H1 (cell line): ENCODE results near the gene PRKCA. TPM values are rescaled to one million over a fixed set of nuclear protein-coding genes. Genes with fewer than 3 reads are reported as not detected.

Source experiments
- CTCF ChIA-PET: fragments of 300-600 bp; sonication (Branson Sonifier 250); formaldehyde crosslinking; loops from one replicate; lab custom pipeline; 2021; ENCODE audit not compliant: partially characterized antibody; lab: Charles Lee
- POLR2A ChIA-PET: fragments of 300-600 bp; sonication (Branson Sonifier 250); formaldehyde crosslinking; loops from one replicate; lab custom pipeline; 2021; ENCODE audit warnings: inconsistent platforms; ENCODE audit not compliant: partially characterized antibody; lab: Charles Lee
- DNase-seq, 2 experiments: peaks; one replicate each; pipeline versions ENCODE4 v3.0.0 to v3.0.0-alpha.2; 2010 to 2022; ENCODE audit warnings: low spot score in 2 of 2, low read depth in 1 of 2, mixed read lengths in 1 of 2
- FAIRE-seq: peaks from 2 replicates; lab custom pipeline; 2011; peaks lifted over from hg19 to GRCh38; lab: Jason Lieb, UNC
- H2AFZ ChIP-seq: 2 replicates; pipeline ENCODE4 v1.8.1; 2012; ENCODE audit warnings: low read length, inconsistent platforms
- H2AK5ac ChIP-seq: 2 replicates; pipeline ENCODE4 v1.6.1; 2013; ENCODE audit warnings: low read depth, low read length
- H2BK120ac ChIP-seq: replicated peaks from 2 replicates; pipeline ENCODE3; 2013; ENCODE audit warnings: low read depth, low read length, inconsistent platforms
- H2BK12ac ChIP-seq: 2 replicates; pipeline ENCODE4 v1.6.1; 2013; ENCODE audit warnings: low read depth, low read length
- H2BK15ac ChIP-seq: 2 replicates; pipeline ENCODE4 v1.6.1; 2013; ENCODE audit warnings: low read length
- H2BK20ac ChIP-seq: 2 replicates; pipeline ENCODE4 v1.6.1; 2013; ENCODE audit warnings: low read length
- H2BK5ac ChIP-seq: 2 replicates; pipeline ENCODE4 v1.6.1; 2013; ENCODE audit warnings: low read depth, low read length
- H3K14ac ChIP-seq: 2 replicates; pipeline ENCODE4 v1.6.1; 2013; ENCODE audit warnings: inconsistent platforms; ENCODE audit not compliant: insufficient read length
- H3K18ac ChIP-seq: 2 replicates; pipeline ENCODE4 v1.6.1; 2013; ENCODE audit warnings: low read length; ENCODE audit errors: extremely low read depth
- H3K23ac ChIP-seq: 2 replicates; pipeline ENCODE4 v1.6.1; 2013; ENCODE audit warnings: inconsistent platforms; ENCODE audit not compliant: insufficient read length
- H3K23me2 ChIP-seq: 2 replicates; pipeline ENCODE4 v1.6.1; 2013; ENCODE audit warnings: low read depth, low read length
- H3K27ac ChIP-seq: 2 replicates; pipeline ENCODE4 v1.6.1; 2011; ENCODE audit warnings: low read depth, low read length, inconsistent platforms
- H3K27me3 ChIP-seq, 4 experiments: replicated peaks in 1 of 4; 1 replicate in 1 of 4; 2 replicates in 3 of 4; pipeline versions ENCODE4 v1.6.1 to v1.8.1; 2011 to 2013; ENCODE audit warnings: low read length in 3 of 4, mild to moderate bottlenecking in 3 of 4, inconsistent platforms in 2 of 4, mixed read lengths in 2 of 4, moderate library complexity in 1 of 4; ENCODE audit not compliant: control insufficient read depth in 3 of 4, insufficient read depth in 3 of 4; ENCODE audit errors: extremely low read depth in 1 of 4
- H3K36me3 ChIP-seq, 4 experiments: 2 replicates each; pipeline versions ENCODE4 v1.6.1 to v1.8.1; 2011 to 2013; ENCODE audit warnings: mild to moderate bottlenecking in 4 of 4, low read length in 3 of 4, moderate library complexity in 2 of 4, control low read depth in 1 of 4, inconsistent platforms in 1 of 4; ENCODE audit not compliant: insufficient read depth in 4 of 4, control insufficient read depth in 2 of 4
- H3K4ac ChIP-seq: replicated peaks from 2 replicates; pipeline ENCODE3; 2013; ENCODE audit warnings: low read length, low read depth, mixed read lengths, inconsistent platforms; ENCODE audit not compliant: insufficient read length
- H3K4me1 ChIP-seq, 4 experiments: replicated peaks in 1 of 4; 1 replicate in 1 of 4; 2 replicates in 3 of 4; pipeline versions ENCODE4 v1.6.1 to v1.8.1; 2011 to 2013; ENCODE audit warnings: low read length in 3 of 4, inconsistent platforms in 2 of 4, mixed read lengths in 1 of 4; ENCODE audit not compliant: insufficient read depth in 4 of 4, control insufficient read depth in 3 of 4
- H3K4me2 ChIP-seq, 2 experiments: 2 replicates each; pipeline versions ENCODE4 v1.6.1 to v1.8.1; 2011 to 2013; ENCODE audit warnings: low read depth in 2 of 2, low read length in 2 of 2, control low read depth in 1 of 2, inconsistent platforms in 1 of 2, mild to moderate bottlenecking in 1 of 2; ENCODE audit not compliant: insufficient read depth in 1 of 2
- H3K4me3 ChIP-seq, 4 experiments: fragments of 200-600, 300-600 bp in 1 of 4; sonication (generic), shearing (Covaris generic), sonication (Bioruptor Twin) in 1 of 4; 2 replicates each; pipeline versions ENCODE4 v1.5.1 to v1.8.1; 2011 to 2016; ENCODE audit warnings: low read length in 4 of 4, low read depth in 3 of 4, control low read depth in 2 of 4, inconsistent platforms in 2 of 4, mild to moderate bottlenecking in 2 of 4, mixed read lengths in 1 of 4, moderate library complexity in 1 of 4; ENCODE audit not compliant: insufficient read depth in 2 of 4; ENCODE audit errors: extremely low read depth in 1 of 4
- H3K56ac ChIP-seq: replicated peaks from 2 replicates; pipeline ENCODE3; 2013; ENCODE audit warnings: low read depth, mild to moderate bottlenecking, mixed read lengths, low read length, inconsistent platforms; ENCODE audit not compliant: insufficient read length
- H3K79me1 ChIP-seq: 2 replicates; pipeline ENCODE4 v1.6.1; 2013; ENCODE audit warnings: low read depth, low read length, control low read depth
- H3K79me2 ChIP-seq, 2 experiments: 2 replicates each; pipeline versions ENCODE4 v1.6.1 to v1.8.1; 2012 to 2013; ENCODE audit warnings: low read length in 2 of 2, mild to moderate bottlenecking in 2 of 2, inconsistent platforms in 1 of 2; ENCODE audit not compliant: insufficient read depth in 2 of 2, control insufficient read depth in 1 of 2
- H3K9ac ChIP-seq, 4 experiments: replicated peaks in 1 of 4; 1 replicate in 1 of 4; 2 replicates in 3 of 4; pipeline versions ENCODE4 v1.6.1 to v1.8.1; 2011 to 2013; ENCODE audit warnings: low read depth in 3 of 4, low read length in 3 of 4, control low read depth in 2 of 4, mild to moderate bottlenecking in 2 of 4, moderate library complexity in 2 of 4, inconsistent platforms in 1 of 4; ENCODE audit errors: extremely low read depth in 1 of 4
- H3K9me3 ChIP-seq, 2 experiments: 2 replicates each; pipeline versions ENCODE4 v1.6.1 to v1.8.1; 2012 to 2013; ENCODE audit warnings: mild to moderate bottlenecking in 2 of 2, moderate library complexity in 2 of 2, control low read depth in 1 of 2, inconsistent platforms in 1 of 2, low read depth in 1 of 2, low read length in 1 of 2, mixed read lengths in 1 of 2; ENCODE audit not compliant: insufficient read depth in 2 of 2
- H4K20me1 ChIP-seq, 2 experiments: replicated peaks in 1 of 2; 2 replicates each; pipeline versions ENCODE3 to v1.8.1; 2011 to 2013; ENCODE audit warnings: inconsistent platforms in 2 of 2, low read length in 2 of 2, mild to moderate bottlenecking in 1 of 2; ENCODE audit not compliant: insufficient read depth in 2 of 2, control insufficient read depth in 1 of 2
- H4K5ac ChIP-seq: 2 replicates; pipeline ENCODE4 v1.6.1; 2013; ENCODE audit warnings: low read length, low read depth, mixed read lengths, inconsistent platforms; ENCODE audit not compliant: insufficient read length
- H4K8ac ChIP-seq: 2 replicates; pipeline ENCODE4 v1.8.0; 2013; ENCODE audit warnings: mild to moderate bottlenecking, moderate library complexity, low read length, inconsistent platforms; ENCODE audit not compliant: insufficient read depth; ENCODE audit errors: extremely low read depth
- H4K91ac ChIP-seq: replicated peaks from 2 replicates; pipeline ENCODE3; 2013; ENCODE audit warnings: low read length, mixed read lengths, inconsistent platforms; ENCODE audit not compliant: insufficient read length
- ASH2L ChIP-seq: fragments of 200-600, 300-600 bp; sonication (generic); IDR thresholded peaks from one replicate; pipeline ENCODE4 v1.7.1; 2017; ENCODE audit warnings: low read length
- KDM4A ChIP-seq: IDR thresholded peaks from one replicate; pipeline ENCODE4 v1.7.1; 2012; ENCODE audit warnings: low read depth, mild to moderate bottlenecking, moderate library complexity, low read length, inconsistent platforms; ENCODE audit not compliant: severe bottlenecking
- MAFK ChIP-seq: IDR thresholded peaks from 2 replicates; pipeline ENCODE4 v1.6.1; 2012; ENCODE audit warnings: low read depth, mild to moderate bottlenecking, improper control_type of control experiment, low read length
- PHF8 ChIP-seq: fragments of 200-600 bp; sonication (generic); conservative IDR thresholded peaks from 2 replicates; pipeline ENCODE4 v1.7.1; 2012; ENCODE audit warnings: low read depth, mild to moderate bottlenecking, inconsistent platforms, low read length, moderate library complexity
- SUZ12 ChIP-seq: fragments of 200-600 bp; sonication (generic); IDR thresholded peaks from 2 replicates; pipeline ENCODE4 v1.6.1; 2012; ENCODE audit warnings: mild to moderate bottlenecking, inconsistent platforms, low read length, moderate library complexity, mixed read lengths
- TAF1 ChIP-seq: IDR thresholded peaks from 2 replicates; pipeline ENCODE4 v1.6.1; 2011; ENCODE audit warnings: mild to moderate bottlenecking, low read depth, low read length
- WGBS, 2 experiments: shearing (Covaris generic) in 1 of 2; methylation state at CpG; one replicate each; pipeline versions ENCODE4 v1.1.6 to v1.1.7; 2013 to 2015; ENCODE audit warnings: low lambda C conversion rate in 2 of 2, mixed read lengths in 2 of 2, inconsistent platforms in 1 of 2, low coverage in 1 of 2, missing lambda C conversion rate in 1 of 2; ENCODE audit not compliant: insufficient replicate concordance in 2 of 2, insufficient coverage in 1 of 2, insufficient read length in 1 of 2; ENCODE audit errors: extremely low coverage in 1 of 2, missing lambda C conversion rate in 1 of 2; 5-methylcytosine and 5-hydroxymethylcytosine counted together
- polyA plus RNA-seq, 7 experiments: library from polyadenylated mRNA; depleted of rRNA in 3 of 7; stranded (reverse) in 5 of 7; unstranded in 2 of 7; fragments of >200 nt in 5 of 7; fragments of 200-250 nt in 2 of 7; gene quantifications; 1 replicate in 5 of 7; 2 replicates in 1 of 7; 4 replicates in 1 of 7; pipeline versions ENCODE4 v1.2.1 to v1.2.3, GENCODE V29; 2011 to 2013; ENCODE audit warnings: missing spikeins in 2 of 7, mixed read lengths in 2 of 7
- total RNA-seq: library from RNA; stranded (reverse); fragmentation: NEBNext Ultra II Directional; extraction: Animal tissue kit (Norgen Biotek cat#: 25700); gene quantifications from 2 replicates; pipeline ENCODE4 v1.2.1, GENCODE V29; 2021

PRKCA gene
- total and polyA plus RNA-seq, 2 of the 8 experiments (the other 6 are each of a cell fraction or from before 2014, with no cell fraction given) = 5.8 to 17.8 TPM

DNA sequence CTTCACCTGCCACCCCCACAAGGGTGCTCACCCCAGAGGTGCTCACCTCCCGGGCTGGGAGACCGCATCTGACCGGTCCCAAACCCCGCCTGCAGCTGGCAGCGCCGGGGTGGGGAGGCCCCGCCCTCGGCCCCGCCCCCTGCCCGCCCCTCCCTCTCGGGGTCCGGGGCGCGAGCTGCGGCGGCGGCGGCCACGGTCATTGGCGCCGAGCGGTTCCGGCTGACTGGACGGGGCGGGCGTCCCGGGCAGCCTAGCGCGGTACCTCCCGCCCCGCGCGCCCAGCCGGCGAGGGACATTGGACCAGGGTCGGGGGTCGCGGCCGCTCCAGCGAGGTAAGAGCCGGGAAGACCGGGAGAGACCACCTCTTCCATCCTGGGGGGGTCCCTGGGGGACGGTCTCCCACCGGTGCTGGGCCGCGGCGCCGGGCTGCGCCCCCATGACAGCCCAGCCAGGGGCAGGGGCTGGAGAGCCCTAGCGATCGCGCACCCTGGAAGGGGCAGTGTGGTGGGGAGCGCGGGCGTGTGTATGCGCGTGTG, 532.6 kb downstream of the PRKCA start, which contains the start of gene CACNG5:
Gene CACNG5, plus strand, starts transcription at position 199 of the 536 bp plus-strand sequence. CDS start 42,216 bp downstream, outside the sequence.
- Histone ChIP-seq H3K79me2 (no peaks in the 10 kb centered on the region), H2BK20ac (no peak within 1 kb of the TSS), H3K56ac (no peak within 1 kb of the TSS), H3K9ac (no peak within 1 kb of the TSS), H3K23me2 (peaks cover 5% of the 10 kb centered on the region; the same call in 1 of the 2 replicates), H2AFZ (no peak within 1 kb of the TSS), H4K5ac (no peak within 1 kb of the TSS), H3K4ac (no peak within 1 kb of the TSS), H4K91ac (no peak within 1 kb of the TSS), H3K14ac (no peak within 1 kb of the TSS), H4K8ac (peak within 1 kb of the TSS; percentile 92; the same call in 1 of the 2 replicates), H3K4me2 (peak within 1 kb of the TSS; percentile 77 to 79), H2BK120ac (no peak within 1 kb of the TSS), H2BK12ac (no peak within 1 kb of the TSS), H3K36me3 (no peaks in the 10 kb centered on the region), H3K18ac (no peak within 1 kb of the TSS), H2BK5ac (no peak within 1 kb of the TSS), H4K20me1 (no peaks in the 10 kb centered on the region), H3K4me1 (peaks cover 0 to 11% (median 7%) of the 10 kb centered on the region in 4 experiments; a peak in 6 of 7 replicates), H3K9me3 (no peaks in the 10 kb centered on the region), H3K27ac (no peak within 1 kb of the TSS), H3K4me3 (peak within 1 kb of the TSS; percentile 35 to 69 (median 50)), H3K23ac (no peak within 1 kb of the TSS), H3K79me1 (no peaks in the 10 kb centered on the region), H2BK15ac (no peak within 1 kb of the TSS), H2AK5ac (no peak within 1 kb of the TSS), H3K27me3 (peaks cover 0 to 13% (median 9%) of the 10 kb centered on the region in 4 experiments; a peak in 5 of 7 replicates)
- 33% methylated on average over 13 of the region's 57 CpGs; no CpG with 5 or more reads in 1 of the 2 experiments for WGBS, 2 experiments
- ChIA-PET POLR2A (no interaction called here), CTCF (interaction anchor here (0.9 to 2.3 kb wide), 5 partner anchors 12 to 107 kb away, joined by 3 to 5 read pairs (median 3); no protein-coding TSS in a partner anchor)
- FAIRE-seq = no peak
- TF ChIP-seq TAF1 (peak; percentile 52; the same call in 1 of the 2 replicates), SUZ12 (no peak), ASH2L (peak; percentile 31), MAFK (no peak), PHF8 (0 out of 2 replicates have a peak, but pooled peaks have one; percentile 24), KDM4A (peak; percentile 81)
- peak in 1 of 2 experiments; percentile 80 for DNase-seq
